Smooth muscle cell (in vitro differentiated cells): ENCODE results near the gene DCAKD. TPM values are rescaled to one million over a fixed set of nuclear protein-coding genes. Genes with fewer than 3 reads are reported as not detected.

Source experiments
- DNase-seq: peaks from one replicate; lab custom pipeline; 2025; ENCODE audit not compliant: unreplicated experiment; lab: John Stamatoyannopoulos, UW
- H2AFZ ChIP-seq: fragments of 200-600 bp; sonication (generic); 2 replicates; pipeline ENCODE4 v1.6.0; 2016; ENCODE audit warnings: antibody characterized with exemption, low read depth, mild to moderate bottlenecking
- H3F3A ChIP-seq: fragments of 200-600 bp; sonication (generic); 2 replicates; pipeline ENCODE4 v1.6.0; 2017; ENCODE audit warnings: antibody characterized with exemption, low read depth
- H3K27ac ChIP-seq: fragments of 200-600 bp; sonication (generic); 2 replicates; pipeline ENCODE4 v1.5.1; 2016; ENCODE audit warnings: low read depth, mild to moderate bottlenecking
- H3K27me3 ChIP-seq: fragments of 200-600 bp; sonication (generic); 2 replicates; pipeline ENCODE4 v1.6.1; 2016; ENCODE audit warnings: low read depth, mild to moderate bottlenecking
- H3K36me3 ChIP-seq: fragments of 200-600 bp; sonication (generic); 2 replicates; pipeline ENCODE4 v1.5.1; 2016; ENCODE audit warnings: low read depth
- H3K4me1 ChIP-seq: fragments of 200-600 bp; sonication (generic); 2 replicates; pipeline ENCODE4 v1.5.1; 2016; ENCODE audit warnings: low read depth
- H3K4me2 ChIP-seq: fragments of 200-600 bp; sonication (generic); 2 replicates; pipeline ENCODE4 v1.6.0; 2016; ENCODE audit warnings: mild to moderate bottlenecking
- H3K4me3 ChIP-seq: fragments of 200-600 bp; sonication (generic); 2 replicates; pipeline ENCODE4 v1.5.1; 2016; ENCODE audit warnings: mild to moderate bottlenecking
- H3K79me2 ChIP-seq: fragments of 200-600 bp; sonication (generic); 2 replicates; pipeline ENCODE4 v1.6.0; 2016; ENCODE audit warnings: low read depth, mild to moderate bottlenecking
- H3K9ac ChIP-seq: fragments of 200-600 bp; sonication (generic); 2 replicates; pipeline ENCODE4 v1.6.0; 2016; ENCODE audit warnings: low read depth
- H3K9me3 ChIP-seq: fragments of 200-600 bp; sonication (generic); replicated peaks from 2 replicates; pipeline ENCODE4 v1.5.1; 2016; ENCODE audit warnings: low read depth
- H4K20me1 ChIP-seq: fragments of 200-600 bp; sonication (generic); 2 replicates; pipeline ENCODE4 v1.6.0; 2016; ENCODE audit warnings: low read depth
- WGBS: methylation state at CpG from one replicate; pipeline ENCODE4 v1.1.7; 2016; ENCODE audit warnings: low lambda C conversion rate; 5-methylcytosine and 5-hydroxymethylcytosine counted together
- polyA plus RNA-seq: library from polyadenylated mRNA; unstranded; fragments of >200 nt; fragmentation: Nextera tagmentation; extraction: Ambion mirVana; gene quantifications from 2 replicates; pipeline ENCODE4 v1.2.1, GENCODE V29; 2016
- total RNA-seq: library from RNA; depleted of rRNA; stranded (reverse); fragments of >200 nt; gene quantifications from 2 replicates; pipeline ENCODE4 v1.2.3, GENCODE V29; 2014
- TF ChIP-seq, protein P1 (sequence below): fragments of 200-600 bp; sonication (generic); IDR thresholded peaks from 2 replicates; pipeline ENCODE4 v1.5.1; 2017; ENCODE audit warnings: borderline replicate concordance, mild to moderate bottlenecking, antibody characterized with exemption; ENCODE audit not compliant: insufficient read depth, poor library complexity, severe bottlenecking

Gene DCAKD
- total and polyA plus RNA-seq, 2 experiments from 2014 or later: 25.7 to 42.3 TPM

DNA sequence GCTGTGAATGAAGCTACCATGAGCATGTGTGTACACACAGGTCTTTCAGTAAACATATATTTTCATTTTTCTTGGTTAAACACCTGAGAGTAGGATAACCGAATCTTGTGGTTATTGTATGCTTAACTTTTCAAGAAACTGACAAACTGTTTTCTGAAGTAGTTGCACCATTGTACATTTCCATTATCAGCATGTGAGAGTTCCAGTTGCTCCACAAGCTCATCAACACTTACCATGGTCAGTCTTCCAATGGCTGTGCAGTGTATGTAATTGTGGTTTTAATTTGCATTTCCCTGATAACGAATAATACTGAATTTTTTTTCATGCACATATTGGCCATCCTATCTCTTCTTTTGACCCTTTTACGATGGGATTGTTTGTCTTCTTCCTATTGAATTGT is 52.0 kb downstream of the DCAKD start:
- Histone ChIP-seq H3K4me1 (no peaks in the 10 kb centered on the region), H3K27me3 (no peaks in the 10 kb centered on the region), H3K4me2 (no peak overlapping the region), H3K27ac (no peak overlapping the region), H3F3A (no peaks in the 10 kb centered on the region), H2AFZ (no peak overlapping the region), H3K4me3 (no peak overlapping the region), H3K79me2 (no peaks in the 10 kb centered on the region), H4K20me1 (no peaks in the 10 kb centered on the region), H3K36me3 (no peaks in the 10 kb centered on the region), H3K9me3 (peaks cover 4% of the 10 kb centered on the region), H3K9ac (no peak overlapping the region)
- no peak for DNase-seq
- 87% methylated on average over 3 of the region's 3 CpGs for WGBS
- TF ChIP-seq, protein P1, sequence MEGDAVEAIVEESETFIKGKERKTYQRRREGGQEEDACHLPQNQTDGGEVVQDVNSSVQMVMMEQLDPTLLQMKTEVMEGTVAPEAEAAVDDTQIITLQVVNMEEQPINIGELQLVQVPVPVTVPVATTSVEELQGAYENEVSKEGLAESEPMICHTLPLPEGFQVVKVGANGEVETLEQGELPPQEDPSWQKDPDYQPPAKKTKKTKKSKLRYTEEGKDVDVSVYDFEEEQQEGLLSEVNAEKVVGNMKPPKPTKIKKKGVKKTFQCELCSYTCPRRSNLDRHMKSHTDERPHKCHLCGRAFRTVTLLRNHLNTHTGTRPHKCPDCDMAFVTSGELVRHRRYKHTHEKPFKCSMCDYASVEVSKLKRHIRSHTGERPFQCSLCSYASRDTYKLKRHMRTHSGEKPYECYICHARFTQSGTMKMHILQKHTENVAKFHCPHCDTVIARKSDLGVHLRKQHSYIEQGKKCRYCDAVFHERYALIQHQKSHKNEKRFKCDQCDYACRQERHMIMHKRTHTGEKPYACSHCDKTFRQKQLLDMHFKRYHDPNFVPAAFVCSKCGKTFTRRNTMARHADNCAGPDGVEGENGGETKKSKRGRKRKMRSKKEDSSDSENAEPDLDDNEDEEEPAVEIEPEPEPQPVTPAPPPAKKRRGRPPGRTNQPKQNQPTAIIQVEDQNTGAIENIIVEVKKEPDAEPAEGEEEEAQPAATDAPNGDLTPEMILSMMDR: no peak

DNA sequence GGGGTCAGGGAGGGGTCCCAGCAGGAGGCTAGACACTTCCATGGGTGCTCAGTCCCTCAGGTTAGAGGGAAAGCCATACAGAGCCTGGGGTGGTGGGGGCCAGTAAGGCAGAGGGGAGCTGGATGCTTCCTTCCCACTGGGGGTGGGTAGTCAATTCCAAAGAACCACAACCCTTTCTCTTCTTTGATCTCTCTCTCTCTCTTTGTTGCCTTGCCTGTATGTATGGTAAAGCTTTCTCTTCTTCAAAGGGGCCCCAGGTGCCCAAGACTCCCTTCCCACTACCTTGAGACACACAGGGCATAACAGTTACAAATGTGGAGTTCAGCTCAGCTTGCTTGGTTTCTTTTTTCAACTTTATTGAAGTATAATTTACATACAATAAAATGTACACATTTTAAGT is 52.8 kb downstream of the DCAKD start:
- DNase-seq: no peak
- no peaks in the 10 kb centered on the region for H3K27me3 ChIP-seq
- no peak overlapping the region for H3K4me3 ChIP-seq
- no peak overlapping the region for H2AFZ ChIP-seq
- H3K79me2 ChIP-seq: no peaks in the 10 kb centered on the region
- no peaks in the 10 kb centered on the region for H3K36me3 ChIP-seq
- H3K4me2 ChIP-seq: no peak overlapping the region
- no peaks in the 10 kb centered on the region for H4K20me1 ChIP-seq
- H3F3A ChIP-seq: no peaks in the 10 kb centered on the region
- no peaks in the 10 kb centered on the region for H3K4me1 ChIP-seq
- peaks cover 4% of the 10 kb centered on the region for H3K9me3 ChIP-seq
- no peak overlapping the region for H3K9ac ChIP-seq
- H3K27ac ChIP-seq: no peak overlapping the region
- TF ChIP-seq, protein P1: no peak

DNA sequence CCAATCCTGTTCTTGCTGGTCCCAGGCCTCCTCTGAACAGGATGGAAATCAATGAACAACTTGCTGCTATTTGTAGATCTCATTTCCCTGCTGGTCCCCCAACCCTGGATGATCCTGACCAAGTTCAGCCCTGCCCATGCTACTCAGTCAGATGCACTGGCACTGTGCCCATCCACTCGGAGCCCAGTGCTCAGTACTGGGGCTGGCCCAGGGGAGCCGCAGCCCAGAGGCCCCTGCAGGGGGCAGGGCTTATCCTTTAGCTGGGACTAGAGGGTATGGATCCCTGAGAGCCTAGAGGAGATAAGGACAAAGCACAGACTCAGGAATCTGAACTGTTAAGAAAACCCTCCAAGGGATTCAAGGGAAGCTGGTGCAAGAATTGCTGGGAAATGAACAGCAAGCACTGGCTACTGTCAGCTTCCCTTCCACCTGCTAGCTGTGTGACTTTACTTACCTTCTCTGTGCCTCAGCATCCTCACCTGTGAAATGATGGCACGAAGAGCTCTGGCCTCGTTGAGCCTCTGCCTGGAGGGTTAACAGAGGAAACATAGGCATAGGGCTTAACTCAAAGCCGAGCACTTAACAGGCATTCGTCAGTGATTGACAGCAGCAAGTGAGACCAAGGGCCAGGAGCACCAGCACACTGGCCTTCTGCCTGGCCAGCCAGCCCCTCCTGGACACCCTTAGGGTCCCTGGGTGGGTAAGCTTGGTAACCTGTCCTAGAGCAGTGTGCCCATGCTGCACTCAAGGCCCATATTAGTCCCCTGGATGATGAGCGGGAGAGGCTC is 53.5 kb downstream of the DCAKD start:
- TF ChIP-seq, protein P1: no peak
- H4K20me1 ChIP-seq: no peaks in the 10 kb centered on the region
- no peaks in the 10 kb centered on the region for H3F3A ChIP-seq
- H3K4me2 ChIP-seq: peak overlapping the region; percentile 31
- 50% methylated on average over 7 of the region's 7 CpGs for WGBS
- peaks cover 4% of the 10 kb centered on the region for H3K9me3 ChIP-seq
- no peaks in the 10 kb centered on the region for H3K36me3 ChIP-seq
- H2AFZ ChIP-seq: no peak overlapping the region
- H3K9ac ChIP-seq: no peak overlapping the region
- no peak for DNase-seq
- H3K27me3 ChIP-seq: no peaks in the 10 kb centered on the region
- H3K4me3 ChIP-seq: no peak overlapping the region
- no peak overlapping the region for H3K27ac ChIP-seq
- H3K79me2 ChIP-seq: no peaks in the 10 kb centered on the region
- H3K4me1 ChIP-seq: no peaks in the 10 kb centered on the region

DNA sequence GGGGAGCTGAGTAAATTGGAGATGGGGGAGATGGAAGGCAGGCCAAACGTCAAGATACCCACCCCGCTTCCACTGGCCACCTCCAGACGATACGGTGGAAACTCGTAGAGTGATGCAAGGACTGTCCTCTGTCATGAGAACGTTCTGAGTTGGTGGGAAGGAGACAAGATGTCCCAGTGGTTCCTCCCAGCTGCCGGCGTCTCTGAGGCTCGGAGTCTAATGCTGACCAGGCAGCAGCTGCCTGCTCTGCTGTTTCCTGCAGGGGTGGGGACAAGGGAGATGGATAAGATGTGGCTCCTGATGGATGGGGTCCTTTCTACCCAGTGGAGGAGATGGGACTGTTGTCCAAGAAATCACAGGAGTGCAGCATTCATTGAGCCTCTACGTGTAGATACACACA is 55.1 kb downstream of the DCAKD start:
- H3K27ac ChIP-seq: no peak overlapping the region
- peaks cover 4% of the 10 kb centered on the region for H3K9me3 ChIP-seq
- H3K79me2 ChIP-seq: no peaks in the 10 kb centered on the region
- TF ChIP-seq, protein P1: no peak
- no peaks in the 10 kb centered on the region for H4K20me1 ChIP-seq
- no peaks in the 10 kb centered on the region for H3K4me1 ChIP-seq
- H3K9ac ChIP-seq: no peak overlapping the region
- no peak for DNase-seq
- H3K36me3 ChIP-seq: no peaks in the 10 kb centered on the region
- WGBS: 64% methylated on average over 10 of the region's 10 CpGs
- H3K4me3 ChIP-seq: no peak overlapping the region
- H3K4me2 ChIP-seq: no peak overlapping the region
- H3F3A ChIP-seq: no peaks in the 10 kb centered on the region
- H2AFZ ChIP-seq: no peak overlapping the region
- no peaks in the 10 kb centered on the region for H3K27me3 ChIP-seq
